OCI-LY3 (cell line): ENCODE measurements around the gene GPRC5B.

Experiments
- H2AFZ ChIP-seq: fragments of 200-600, 300-600 bp; shearing (Covaris generic); 2 replicates; pipeline ENCODE4 v1.6.0; 2014; ENCODE audit warnings: antibody characterized with exemption, low read depth, low read length
- H3K27ac ChIP-seq: fragments of 200-600, 300-600 bp; sonication (generic); 2 replicates; pipeline ENCODE4 v1.5.1; 2014; ENCODE audit warnings: mild to moderate bottlenecking, low read length, moderate library complexity, mixed read lengths
- H3K27me3 ChIP-seq: fragments of 200-600, 300-600 bp; sonication (generic); 2 replicates; pipeline ENCODE4 v1.6.1; 2014; ENCODE audit warnings: low read depth, low read length, mixed read lengths
- H3K36me3 ChIP-seq: fragments of 200-600, 300-600 bp; sonication (generic); replicated peaks from 2 replicates; pipeline ENCODE3; 2014; ENCODE audit warnings: low read depth, low read length, mixed read lengths
- H3K4me1 ChIP-seq: fragments of 300-600, 200-600 bp; sonication (generic); 2 replicates; pipeline ENCODE4 v1.6.1; 2014; ENCODE audit warnings: low read length, mixed read lengths
- H3K4me2 ChIP-seq: fragments of 200-600, 300-600 bp; sonication (generic); 2 replicates; pipeline ENCODE4 v1.6.1; 2014; ENCODE audit warnings: low read length, mixed read lengths
- H3K4me3 ChIP-seq: fragments of 300-600, 200-600 bp; sonication (generic); 2 replicates; pipeline ENCODE4 v1.5.1; 2014; ENCODE audit warnings: antibody characterized with exemption, mild to moderate bottlenecking, low read length, moderate library complexity
- H3K79me2 ChIP-seq: fragments of 300-600, 200-600 bp; shearing (Covaris generic); 2 replicates; pipeline ENCODE4 v1.6.1; 2014; ENCODE audit warnings: mild to moderate bottlenecking, low read length, mixed read lengths
- H3K9ac ChIP-seq: fragments of 300-600, 200-600 bp; shearing (Covaris generic); 2 replicates; pipeline ENCODE4 v1.6.0; 2014; ENCODE audit warnings: mild to moderate bottlenecking, low read length, moderate library complexity
- H3K9me3 ChIP-seq: fragments of 200-600, 300-600 bp; shearing (Covaris generic); 2 replicates; pipeline ENCODE4 v1.6.1; 2014; ENCODE audit warnings: low read length, mixed read lengths; ENCODE audit not compliant: insufficient read depth
- H4K20me1 ChIP-seq: fragments of 200-600, 300-600 bp; sonication (generic); 2 replicates; pipeline ENCODE4 v1.6.1; 2016; ENCODE audit warnings: low read length, mixed read lengths; ENCODE audit not compliant: insufficient read depth
- EZH2phosphoT487 ChIP-seq: fragments of 200-600 bp; shearing (Covaris generic); IDR thresholded peaks from 2 replicates; pipeline ENCODE4 v1.6.1; 2018; ENCODE audit warnings: antibody characterized with exemption, mixed run types, low read depth
- TF ChIP-seq, protein P1 (sequence below): fragments of 200-600, 300-600 bp; sonication (generic); IDR thresholded peaks from 2 replicates; pipeline ENCODE4 v1.5.1; 2014; ENCODE audit warnings: antibody characterized with exemption, low read length, low read depth

The GPRC5B gene

DNA sequence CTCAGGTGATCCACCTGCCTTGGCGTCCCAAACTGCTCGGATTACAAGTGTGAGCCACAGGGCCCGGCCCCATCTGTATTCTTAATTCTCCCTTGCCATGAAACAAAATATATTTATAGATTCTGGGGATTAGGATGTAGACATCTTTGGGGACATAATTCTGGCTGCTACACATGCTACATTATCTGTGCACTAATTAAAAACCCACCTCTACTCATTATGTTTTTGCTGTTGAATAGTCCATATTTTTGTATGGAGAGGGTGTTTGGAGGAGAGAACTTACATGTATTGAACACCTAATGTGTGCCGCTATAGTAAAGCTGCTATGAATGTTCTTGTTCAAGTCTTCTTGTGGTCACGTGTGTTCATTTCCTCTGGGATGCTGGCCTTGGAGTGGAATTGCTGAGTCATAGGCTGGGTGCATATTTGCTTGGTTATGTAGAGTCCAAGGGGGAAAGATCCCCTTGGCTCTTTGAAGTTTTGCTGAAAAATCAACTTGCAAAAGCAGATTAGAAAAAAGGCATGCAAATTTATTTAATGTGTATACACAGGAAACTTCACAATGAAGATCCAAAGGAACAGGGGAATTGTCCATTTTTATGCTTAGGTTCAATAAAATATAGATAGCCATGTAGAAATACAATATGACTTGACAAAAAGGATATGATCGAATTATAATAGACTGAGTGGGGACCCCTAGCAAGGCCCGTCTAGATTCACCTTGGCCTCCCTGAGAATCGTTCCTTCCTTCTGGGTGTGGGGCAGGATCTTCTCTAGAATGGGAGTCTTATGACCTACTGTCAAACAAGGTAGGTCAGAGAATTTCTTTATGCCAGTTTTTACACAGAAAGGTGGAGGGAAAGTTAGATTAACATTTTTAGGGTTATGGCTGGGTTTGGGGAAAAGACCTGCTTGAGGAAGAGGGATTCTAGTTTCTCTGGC is 42.1 kb upstream of the GPRC5B start:
- no peaks in the 10 kb centered on the region for H3K4me1 ChIP-seq
- H3K36me3 ChIP-seq: no peaks in the 10 kb centered on the region
- peaks cover 6% of the 10 kb centered on the region; the same call in 1 of the 2 replicates for H3K27me3 ChIP-seq
- H3K27ac ChIP-seq: no peak overlapping the region
- TF ChIP-seq EZH2phosphoT487: no peak
- TF ChIP-seq, protein P1, sequence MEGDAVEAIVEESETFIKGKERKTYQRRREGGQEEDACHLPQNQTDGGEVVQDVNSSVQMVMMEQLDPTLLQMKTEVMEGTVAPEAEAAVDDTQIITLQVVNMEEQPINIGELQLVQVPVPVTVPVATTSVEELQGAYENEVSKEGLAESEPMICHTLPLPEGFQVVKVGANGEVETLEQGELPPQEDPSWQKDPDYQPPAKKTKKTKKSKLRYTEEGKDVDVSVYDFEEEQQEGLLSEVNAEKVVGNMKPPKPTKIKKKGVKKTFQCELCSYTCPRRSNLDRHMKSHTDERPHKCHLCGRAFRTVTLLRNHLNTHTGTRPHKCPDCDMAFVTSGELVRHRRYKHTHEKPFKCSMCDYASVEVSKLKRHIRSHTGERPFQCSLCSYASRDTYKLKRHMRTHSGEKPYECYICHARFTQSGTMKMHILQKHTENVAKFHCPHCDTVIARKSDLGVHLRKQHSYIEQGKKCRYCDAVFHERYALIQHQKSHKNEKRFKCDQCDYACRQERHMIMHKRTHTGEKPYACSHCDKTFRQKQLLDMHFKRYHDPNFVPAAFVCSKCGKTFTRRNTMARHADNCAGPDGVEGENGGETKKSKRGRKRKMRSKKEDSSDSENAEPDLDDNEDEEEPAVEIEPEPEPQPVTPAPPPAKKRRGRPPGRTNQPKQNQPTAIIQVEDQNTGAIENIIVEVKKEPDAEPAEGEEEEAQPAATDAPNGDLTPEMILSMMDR: no peak
- H2AFZ ChIP-seq: no peak overlapping the region
- H3K4me3 ChIP-seq: no peak overlapping the region
- H4K20me1 ChIP-seq: no peaks in the 10 kb centered on the region
- no peak overlapping the region for H3K9ac ChIP-seq
- no peak overlapping the region for H3K4me2 ChIP-seq
- no peaks in the 10 kb centered on the region for H3K9me3 ChIP-seq
- H3K79me2 ChIP-seq: no peaks in the 10 kb centered on the region

DNA sequence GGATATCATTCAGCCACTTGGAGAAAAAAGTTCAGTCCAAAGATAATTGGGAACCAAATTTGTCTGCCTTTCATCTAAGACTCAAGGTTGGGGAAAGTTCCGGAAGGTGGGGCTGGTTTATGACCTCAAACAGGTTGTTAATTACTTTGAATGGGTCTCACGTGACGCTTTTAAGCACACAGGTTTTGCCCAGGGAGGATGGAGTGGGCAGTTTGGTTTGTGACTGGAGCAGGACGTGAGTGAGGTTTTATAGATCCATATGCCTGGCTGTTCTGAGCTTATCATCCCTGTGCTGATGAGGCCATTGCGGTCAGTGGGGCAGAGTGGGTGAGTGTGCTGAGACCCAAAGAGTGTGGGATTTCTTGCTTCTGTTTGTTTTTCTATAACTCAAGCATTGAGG is 38.7 kb upstream of the GPRC5B start:
- H3K4me1 ChIP-seq: no peaks in the 10 kb centered on the region
- TF ChIP-seq, protein P1: no peak
- no peak for TF ChIP-seq EZH2phosphoT487
- H3K9ac ChIP-seq: no peak overlapping the region

GRCh38 chr16:19919142-19919541 is 34.5 kb upstream of the GPRC5B start:
- H2AFZ ChIP-seq: no peak overlapping the region
- no peaks in the 10 kb centered on the region for H3K9me3 ChIP-seq
- no peak overlapping the region for H3K9ac ChIP-seq
- H3K27me3 ChIP-seq: peaks cover 5% of the 10 kb centered on the region; the same call in 1 of the 2 replicates
- H4K20me1 ChIP-seq: no peaks in the 10 kb centered on the region
- H3K27ac ChIP-seq: no peak overlapping the region
- H3K36me3 ChIP-seq: no peaks in the 10 kb centered on the region
- H3K4me1 ChIP-seq: no peaks in the 10 kb centered on the region
- no peak overlapping the region for H3K4me3 ChIP-seq
- no peak overlapping the region for H3K4me2 ChIP-seq
- TF ChIP-seq, protein P1: no peak
- TF ChIP-seq EZH2phosphoT487: no peak
- H3K79me2 ChIP-seq: no peaks in the 10 kb centered on the region

More for the DNA sequence above, 38.7 kb upstream of the GPRC5B start:
- Histone ChIP-seq H3K4me2 (no peak overlapping the region), H3K4me3 (no peak overlapping the region), H4K20me1 (no peaks in the 10 kb centered on the region), H3K27ac (no peak overlapping the region), H3K9me3 (no peaks in the 10 kb centered on the region), H3K36me3 (no peaks in the 10 kb centered on the region), H3K79me2 (no peaks in the 10 kb centered on the region), H2AFZ (no peak overlapping the region), H3K27me3 (peaks cover 2% of the 10 kb centered on the region; the same call in 1 of the 2 replicates)

DNA sequence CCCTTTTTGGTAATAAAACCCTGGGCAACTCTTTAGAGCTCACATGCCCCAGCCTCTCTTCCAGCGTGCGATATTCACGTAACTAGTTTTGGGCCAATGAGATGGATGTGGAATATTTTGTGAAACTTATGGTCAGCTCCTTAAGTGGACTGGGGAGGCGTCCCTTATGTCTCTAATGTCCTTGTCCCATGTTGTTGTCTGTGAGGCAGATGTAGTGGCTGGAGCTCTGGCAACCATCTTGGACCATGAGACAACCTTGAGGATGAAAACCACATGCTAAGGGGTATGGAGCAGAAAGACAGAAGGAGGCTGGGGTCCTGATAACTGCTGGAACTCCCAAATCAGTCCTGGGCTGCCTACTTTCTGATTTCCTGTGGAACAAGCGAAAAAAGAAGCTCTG is 31.4 kb upstream of the GPRC5B start:
- no peak overlapping the region for H2AFZ ChIP-seq
- peaks cover 5% of the 10 kb centered on the region; the same call in 1 of the 2 replicates for H3K27me3 ChIP-seq
- no peaks in the 10 kb centered on the region for H3K9me3 ChIP-seq
- no peaks in the 10 kb centered on the region for H3K4me1 ChIP-seq
- no peak overlapping the region for H3K27ac ChIP-seq
- no peak overlapping the region for H3K4me2 ChIP-seq
- H4K20me1 ChIP-seq: no peaks in the 10 kb centered on the region
- H3K36me3 ChIP-seq: no peaks in the 10 kb centered on the region
- no peak overlapping the region for H3K9ac ChIP-seq
- no peak overlapping the region for H3K4me3 ChIP-seq
- no peaks in the 10 kb centered on the region for H3K79me2 ChIP-seq
- TF ChIP-seq EZH2phosphoT487: no peak
- TF ChIP-seq, protein P1: no peak
